Measurements from ENCODE around the gene VWA3B. TPM values are rescaled to one million over a fixed set of nuclear protein-coding genes. Genes with fewer than 3 reads are reported as not detected.

The VWA3B gene
- total and polyA plus RNA-seq, 2 experiments from 2014 or later = 0.80 TPM; not detected in 1

GRCh38 chr2:98212092-98213000, 125.4 kb downstream of the VWA3B start:
- H3K9me3 ChIP-seq (ENCODE audit: low read depth) = no peaks in the 10 kb centered on the region
- no peak overlapping the region for H2AFZ ChIP-seq
- peak overlapping the region; percentile 55 for H3K27ac ChIP-seq
- WGBS (ENCODE audit: low lambda C conversion rate, missing lambda C conversion rate) = 40% methylated on average over 9 of the region's 9 CpGs
- H3K27me3 ChIP-seq = no peaks in the 10 kb centered on the region
- peak; percentile 42 for DNase-seq (ENCODE audit: low spot score)
- H3K79me2 ChIP-seq = no peaks in the 10 kb centered on the region
- H3K36me3 ChIP-seq (replicated peaks; ENCODE audit: insufficient read depth, low read depth) = no peaks in the 10 kb centered on the region
- peak overlapping the region; percentile 44 for H3K4me2 ChIP-seq
- no peaks in the 10 kb centered on the region for H3K9me2 ChIP-seq (replicated peaks; ENCODE audit: insufficient read depth)
- TF ChIP-seq CTCF (IDR thresholded peaks at IDR 0.05; ENCODE audit: poor library complexity) (no peak), EZH2 (IDR thresholded peaks at IDR 0.05; ENCODE audit: borderline replicate concordance) (no peak)
- no peak overlapping the region for H3K4me3 ChIP-seq
- no peaks in the 10 kb centered on the region for H4K20me1 ChIP-seq (ENCODE audit: insufficient read depth, poor library complexity, severe bottlenecking)
- peaks cover 5% of the 10 kb centered on the region for H3K4me1 ChIP-seq (ENCODE audit: insufficient read depth)

GRCh38 chr2:98216616-98217015, 129.6 kb downstream of the VWA3B start:
- Histone ChIP-seq H3K4me2 (no peak overlapping the region), H3K27me3 (no peaks in the 10 kb centered on the region), H3K36me3 (replicated peaks; ENCODE audit: insufficient read depth, low read depth) (no peaks in the 10 kb centered on the region), H3K27ac (no peak overlapping the region), H4K20me1 (ENCODE audit: insufficient read depth, poor library complexity, severe bottlenecking) (no peaks in the 10 kb centered on the region), H3K79me2 (no peaks in the 10 kb centered on the region), H3K4me3 (no peak overlapping the region), H3K9me3 (ENCODE audit: low read depth) (peaks cover 10% of the 10 kb centered on the region), H3K9me2 (replicated peaks; ENCODE audit: insufficient read depth) (no peaks in the 10 kb centered on the region), H3K4me1 (ENCODE audit: insufficient read depth) (peaks cover 4% of the 10 kb centered on the region), H2AFZ (no peak overlapping the region)
- 42% methylated on average over 4 of the region's 4 CpGs for WGBS (ENCODE audit: low lambda C conversion rate, missing lambda C conversion rate)
- no peak for DNase-seq (ENCODE audit: low spot score)
- TF ChIP-seq EZH2phosphoT487 (IDR thresholded peaks at IDR 0.05; ENCODE audit: low read depth, severe bottlenecking, unreplicated experiment) (no peak), CTCF (IDR thresholded peaks at IDR 0.05; ENCODE audit: poor library complexity) (no peak), EZH2 (IDR thresholded peaks at IDR 0.05; ENCODE audit: borderline replicate concordance) (no peak)

- no peak overlapping the region for H3K27ac ChIP-seq
- DNase-seq (ENCODE audit: low spot score) = no peak
- WGBS (ENCODE audit: low lambda C conversion rate, missing lambda C conversion rate) = 97% methylated on average over 3 of the region's 3 CpGs
Observed at GRCh38 chr2:98219152-98219551, 132.2 kb downstream of the VWA3B start.

More at GRCh38 chr2:98219152-98219551, 132.2 kb downstream of the VWA3B start:
- Histone ChIP-seq H4K20me1 (ENCODE audit: insufficient read depth, poor library complexity, severe bottlenecking) (no peaks in the 10 kb centered on the region), H3K36me3 (replicated peaks; ENCODE audit: insufficient read depth, low read depth) (no peaks in the 10 kb centered on the region), H3K9me2 (replicated peaks; ENCODE audit: insufficient read depth) (no peaks in the 10 kb centered on the region), H3K4me2 (no peak overlapping the region), H2AFZ (no peak overlapping the region), H3K27me3 (no peaks in the 10 kb centered on the region), H3K4me3 (no peak overlapping the region), H3K9me3 (ENCODE audit: low read depth) (peaks cover 10% of the 10 kb centered on the region), H3K4me1 (ENCODE audit: insufficient read depth) (no peaks in the 10 kb centered on the region), H3K79me2 (no peaks in the 10 kb centered on the region)
- TF ChIP-seq CTCF (IDR thresholded peaks at IDR 0.05; ENCODE audit: poor library complexity) (no peak), EZH2phosphoT487 (IDR thresholded peaks at IDR 0.05; ENCODE audit: low read depth, severe bottlenecking, unreplicated experiment) (no peak)
